NCI-H2227 (cell line): Measurements from ENCODE around the gene COMP.
"Not testable (repeated sequence)": the region's sequence is repeated elsewhere in the genome, so short reads cannot be mapped to it uniquely, and the experiment has no call there.

Experiments
- DNase-seq: peaks from one replicate; lab custom pipeline; 2025; ENCODE audit not compliant: unreplicated experiment; lab: John Stamatoyannopoulos, UW

The COMP gene

DNA sequence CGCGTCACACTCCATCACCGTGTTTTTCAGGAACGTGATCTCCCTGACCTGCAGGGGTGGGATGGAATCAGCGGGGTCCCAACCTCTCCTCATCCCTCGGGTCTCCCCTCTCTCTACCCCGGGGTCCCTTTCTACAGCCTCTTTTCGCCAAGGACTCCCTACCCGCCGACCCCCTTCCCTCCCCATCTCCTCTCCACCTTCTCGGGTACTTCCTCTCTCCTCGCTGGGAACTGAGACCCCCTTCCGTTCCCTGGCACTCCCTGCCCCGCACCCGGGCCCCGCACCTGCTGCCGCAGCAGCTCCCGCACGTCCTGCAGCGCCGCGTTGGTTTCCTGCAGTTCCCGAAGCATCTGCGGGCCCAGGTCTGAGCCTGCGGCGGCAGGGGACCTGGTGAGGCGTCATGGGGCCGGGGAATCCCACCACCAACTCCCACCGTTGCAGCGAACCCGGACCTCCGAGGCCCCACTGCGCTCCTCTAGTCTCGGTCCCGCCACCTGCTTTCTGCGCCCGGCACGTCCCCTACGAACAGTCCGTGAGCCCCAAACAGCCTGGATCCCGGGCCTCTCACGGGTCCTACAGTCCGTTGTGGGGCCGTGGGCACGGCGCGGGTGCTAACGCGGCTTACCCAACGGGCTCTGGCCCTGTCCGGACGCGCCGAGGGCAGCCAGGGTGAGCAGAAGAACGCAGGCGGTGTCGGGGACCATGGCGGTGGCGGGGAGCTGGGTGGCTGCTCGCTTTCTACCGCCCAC, at the start of gene COMP:
TSS of gene COMP (minus strand) at position 740 of the 749 bp plus-strand sequence. CDS start at position 704, 36 bp downstream.
- no peak for DNase-seq

DNA sequence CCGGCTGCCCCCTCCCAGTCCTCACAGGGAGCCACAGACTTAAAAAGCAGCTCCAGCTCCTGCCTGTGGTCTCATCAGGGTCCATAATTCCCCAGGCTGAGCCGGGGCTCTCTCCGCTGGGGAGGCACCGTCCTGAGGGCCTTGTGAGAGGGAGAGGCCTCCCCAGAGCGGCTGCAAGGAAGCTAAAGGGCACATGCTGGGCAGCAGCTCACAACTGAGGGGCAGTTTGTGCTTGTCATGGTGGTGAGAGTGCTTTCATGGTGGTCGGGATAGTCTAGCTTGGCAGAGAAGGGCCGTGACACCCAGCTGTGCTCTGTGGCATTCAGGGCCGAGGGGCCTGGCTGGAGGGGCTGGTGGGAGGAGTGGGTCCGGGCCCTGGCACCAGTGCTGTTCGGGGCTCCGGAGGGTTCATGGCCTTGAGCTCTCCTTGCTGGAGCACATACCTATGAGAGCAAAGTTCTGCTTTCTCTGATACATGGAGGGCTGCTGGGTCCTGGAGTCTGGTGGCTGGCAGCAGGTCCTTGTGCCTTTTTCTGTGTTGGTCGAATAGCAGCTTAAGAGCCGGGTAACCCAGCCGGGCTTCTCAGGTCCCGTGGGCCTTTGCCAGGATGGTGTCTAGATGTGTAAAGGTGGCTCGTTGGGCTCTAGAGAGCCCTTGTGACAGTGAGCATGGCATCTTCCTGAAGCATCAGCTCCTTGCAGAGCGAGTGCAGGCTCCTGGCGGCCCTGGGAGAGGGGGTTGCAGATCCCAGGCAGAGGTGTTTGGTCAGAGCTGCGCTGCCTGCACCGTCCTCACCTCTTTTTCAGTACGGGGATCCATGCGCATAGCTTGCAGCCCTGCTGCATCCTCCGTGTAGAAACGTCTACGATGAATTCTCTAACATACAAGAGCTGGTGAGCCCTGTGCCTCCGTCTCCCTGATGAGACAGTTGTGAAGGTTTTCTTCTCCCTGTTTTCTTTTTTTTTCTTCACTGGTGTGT, 49.5 kb upstream of the COMP start:
- no peak for DNase-seq

DNA sequence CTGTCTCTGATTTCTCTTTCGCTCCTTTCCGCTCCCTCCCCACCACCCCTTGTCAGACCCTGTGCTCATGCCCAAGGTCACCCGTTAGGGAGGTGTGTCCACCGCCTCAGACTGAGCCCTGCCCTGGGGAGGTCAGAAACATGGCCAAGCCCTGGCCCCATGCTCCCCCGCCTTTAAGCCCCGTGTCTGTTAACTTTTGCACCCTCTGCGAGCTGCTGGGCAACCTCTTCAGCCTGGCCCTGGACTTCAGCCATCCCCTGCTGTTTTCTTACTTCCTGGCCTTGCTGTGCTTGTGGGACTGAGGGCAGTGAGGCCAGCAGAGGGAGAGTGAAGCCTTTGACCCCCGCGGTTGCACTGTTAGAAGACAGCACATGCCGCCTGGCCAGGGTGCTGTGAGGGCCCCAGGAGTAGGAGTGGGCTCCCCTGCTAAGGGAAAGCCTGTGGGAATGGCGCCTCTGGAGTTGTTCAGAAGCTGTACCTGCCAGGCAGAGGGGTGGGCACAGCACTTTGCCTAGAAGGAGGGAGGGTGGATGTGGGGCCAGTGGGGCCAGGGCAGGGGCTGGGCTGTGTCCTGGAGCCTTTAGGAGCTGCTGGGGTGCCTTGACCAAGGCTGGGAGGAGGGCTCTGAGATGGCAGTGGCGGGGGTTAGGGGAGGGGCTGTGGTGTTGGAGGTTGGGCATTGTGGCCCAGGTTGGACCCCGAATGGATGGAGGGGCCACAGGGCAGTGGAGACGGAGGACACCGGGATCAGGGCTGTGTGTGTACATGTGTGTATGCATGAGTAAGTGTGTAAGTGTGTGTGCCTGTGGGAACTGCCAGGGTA, 48.6 kb upstream of the COMP start:
- DNase-seq, result no peak

DNA sequence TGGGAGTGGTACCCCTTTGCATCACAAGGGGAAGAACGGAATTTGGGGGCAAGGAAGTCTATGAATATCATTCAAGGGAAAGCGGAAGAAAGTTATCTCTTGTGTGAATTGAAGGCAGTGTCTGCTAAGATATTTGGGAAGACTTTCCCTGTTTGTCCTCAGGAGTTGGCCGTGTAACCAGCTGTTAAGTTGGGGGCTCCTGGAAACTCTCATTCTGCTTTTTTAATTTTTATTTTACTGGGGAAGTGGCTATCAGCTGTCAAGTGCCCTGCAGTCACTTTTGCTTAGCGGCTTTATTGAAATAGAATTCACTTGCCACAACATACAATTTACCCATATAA, 43.5 kb upstream of the COMP start:
- DNase-seq, result no peak

DNA sequence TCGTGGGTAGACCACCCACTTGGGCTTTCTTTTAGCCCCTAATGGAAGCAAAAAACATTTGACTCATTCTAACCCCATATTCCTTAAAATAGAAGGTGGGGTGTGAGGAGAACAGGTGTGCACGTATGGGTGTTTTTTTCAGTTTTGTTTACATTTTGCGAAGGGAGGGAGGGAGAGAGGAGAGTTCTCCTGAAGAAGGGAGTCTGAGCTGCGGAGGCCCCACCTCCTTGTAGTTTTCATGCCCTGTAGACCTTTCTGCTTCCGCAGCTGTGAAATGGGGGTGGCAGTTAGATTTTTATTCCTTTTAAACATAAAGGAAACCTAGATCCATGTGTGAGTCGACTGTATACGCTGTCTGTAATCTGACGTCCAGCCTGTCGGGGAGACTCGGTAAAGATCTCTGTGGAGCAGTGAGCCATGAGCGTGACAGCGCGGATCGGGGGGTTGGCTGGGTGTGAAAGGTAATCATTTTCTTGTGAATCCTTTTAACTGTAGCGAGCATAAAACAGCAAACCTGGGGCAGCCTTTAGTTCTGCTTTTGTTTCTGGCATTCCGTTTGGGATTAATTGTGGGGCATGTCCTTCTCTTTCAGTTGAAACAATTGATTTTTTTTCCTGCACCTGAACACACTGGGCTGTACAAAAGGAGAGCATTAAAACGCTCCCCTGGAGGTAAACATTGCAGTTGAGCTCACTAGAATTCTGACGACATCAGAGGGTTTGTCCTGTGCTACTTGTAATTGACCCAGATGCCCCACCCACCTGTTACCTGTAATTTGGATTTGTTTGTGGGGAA, 42.9 kb upstream of the COMP start:
- DNase-seq, result peak; percentile 25

DNA sequence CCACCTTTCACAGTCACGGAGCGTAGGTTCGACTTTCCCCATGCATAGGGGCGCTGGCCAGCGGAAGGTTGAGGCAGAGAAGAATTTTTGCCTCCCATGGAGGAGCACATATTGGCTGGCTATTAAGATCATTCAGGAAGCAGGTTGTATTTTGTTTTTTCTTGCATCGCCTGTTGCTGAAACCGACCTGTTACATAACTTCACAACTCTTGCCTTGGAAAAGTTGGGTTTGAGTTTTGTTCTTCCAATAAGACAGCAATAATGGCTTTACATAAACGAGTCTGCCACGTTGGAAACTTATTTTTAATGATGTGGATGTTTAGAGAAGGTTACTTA, 42.0 kb upstream of the COMP start:
- no peak for DNase-seq

DNA sequence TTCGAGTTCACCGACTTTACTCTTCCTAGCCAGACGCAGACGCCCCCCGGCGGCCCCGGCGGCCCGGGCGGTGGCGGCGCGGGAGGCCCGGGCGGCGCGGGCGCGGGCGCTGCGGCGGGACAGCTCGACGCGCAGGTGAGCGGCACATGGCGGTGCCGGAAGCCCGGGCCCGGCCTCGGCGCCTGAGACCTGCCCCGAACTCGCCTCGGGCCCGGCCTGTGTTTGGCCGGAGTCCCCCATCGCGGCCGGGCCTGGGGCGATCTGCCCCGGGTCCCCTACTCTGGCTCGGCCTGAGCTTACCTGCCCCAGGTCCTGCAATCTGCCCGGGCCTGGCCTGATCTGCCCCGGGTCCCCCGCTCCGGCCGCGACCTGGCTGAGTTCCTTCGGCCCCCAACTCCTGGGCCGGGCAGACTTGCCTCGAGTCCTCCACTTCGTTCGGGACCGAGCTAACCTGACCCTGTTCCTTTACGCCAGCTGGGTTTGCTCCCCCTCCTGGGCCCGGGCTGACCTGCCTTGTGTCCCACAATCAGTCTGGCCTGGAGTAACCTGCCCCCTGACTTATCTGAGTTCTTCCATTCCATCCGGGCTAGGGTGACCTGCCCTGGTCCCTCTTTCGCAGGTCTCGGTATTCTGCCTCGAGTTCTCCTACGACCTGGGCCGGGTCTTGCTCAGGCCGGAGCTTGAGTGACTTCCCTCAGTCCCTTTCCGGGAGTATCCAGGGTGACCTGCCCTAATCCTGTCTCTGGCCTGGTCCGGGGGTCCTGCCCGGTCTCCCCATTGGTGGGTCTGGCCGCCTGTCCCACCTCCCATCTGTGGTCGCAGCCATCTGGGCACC, 41.4 kb upstream of the COMP start:
- DNase-seq, result no peak

DNA sequence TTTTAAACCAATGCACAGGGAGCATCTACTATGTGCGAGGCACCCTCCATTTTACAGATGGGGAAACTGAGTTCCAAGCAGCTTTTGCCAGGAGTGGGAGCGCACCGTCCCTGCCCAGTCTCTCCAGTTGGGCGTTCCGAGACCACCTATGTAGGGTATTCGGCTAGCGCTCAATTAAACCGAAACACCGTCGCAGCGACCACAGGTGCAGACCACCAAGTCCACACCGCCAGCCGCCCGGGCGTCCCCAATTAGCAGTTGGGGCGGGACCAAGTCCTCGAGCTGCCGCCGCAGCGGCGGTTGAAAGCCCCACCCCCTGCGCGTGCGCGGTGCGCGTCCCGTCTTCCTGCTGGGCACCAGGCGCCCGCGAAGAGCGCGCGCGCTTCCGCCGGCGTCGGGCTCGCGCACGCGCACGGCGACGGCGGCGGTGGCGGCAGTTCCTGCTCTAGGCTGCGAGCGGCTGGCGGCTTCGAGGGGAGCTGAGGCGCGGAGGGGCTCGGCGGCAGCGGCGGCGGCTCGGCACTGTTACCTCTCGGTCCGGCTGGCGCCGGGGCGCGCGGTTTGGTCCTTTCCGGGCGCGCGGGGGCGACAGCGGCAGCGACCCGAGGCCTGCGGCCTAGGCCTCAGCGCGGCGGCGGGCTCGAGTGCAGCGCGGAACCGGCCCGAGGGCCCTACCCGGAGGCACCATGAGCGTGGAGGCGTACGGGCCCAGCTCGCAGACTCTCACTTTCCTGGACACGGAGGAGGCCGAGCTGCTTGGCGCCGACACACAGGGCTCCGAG, 40.6 kb upstream of the COMP start, which contains the start of gene UPF1:
TSS of gene UPF1 (plus strand) at position 436 of the 782 bp plus-strand sequence. CDS start at position 687, 251 bp downstream.
- peak; percentile 94 for DNase-seq

DNA sequence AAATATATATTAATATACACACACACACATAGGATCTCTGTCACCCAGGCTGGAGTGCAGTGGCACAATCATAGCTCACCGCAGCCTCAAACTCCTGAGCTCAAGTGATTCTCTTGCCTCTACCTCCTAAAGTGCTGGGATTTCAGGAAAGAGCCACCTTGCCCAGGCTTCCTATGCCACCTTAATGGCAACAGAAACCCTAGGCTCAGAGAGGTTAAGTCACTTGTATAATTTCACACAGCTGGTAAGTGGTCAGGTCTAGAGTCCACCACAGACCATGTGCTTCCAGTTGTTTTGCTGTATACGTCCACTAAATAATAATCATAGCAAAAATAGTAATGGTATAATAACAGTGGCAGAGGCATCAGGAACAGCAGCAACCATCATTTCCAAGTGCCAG, 39.4 kb upstream of the COMP start:
- no peak for DNase-seq

DNA sequence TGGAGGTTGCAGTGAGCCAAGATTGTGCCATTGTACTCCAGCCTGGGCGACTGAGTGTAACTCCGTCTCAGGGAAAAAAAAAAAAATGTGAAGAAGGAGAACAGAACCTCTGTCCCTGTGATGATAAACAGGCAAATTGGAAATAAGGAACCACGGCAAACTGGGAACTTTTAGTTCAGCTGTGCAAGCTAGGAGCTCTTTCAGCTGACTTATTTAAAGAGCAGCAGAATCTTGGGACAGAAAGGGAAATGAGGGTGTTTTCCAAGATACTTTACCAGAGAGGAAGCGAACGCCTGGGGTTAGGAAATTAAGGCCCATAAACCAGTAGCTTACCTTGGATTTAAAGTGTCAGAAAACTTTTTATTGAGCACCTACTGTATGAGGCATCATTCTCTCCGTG, 37.7 kb upstream of the COMP start:
- DNase-seq, result no peak

DNA sequence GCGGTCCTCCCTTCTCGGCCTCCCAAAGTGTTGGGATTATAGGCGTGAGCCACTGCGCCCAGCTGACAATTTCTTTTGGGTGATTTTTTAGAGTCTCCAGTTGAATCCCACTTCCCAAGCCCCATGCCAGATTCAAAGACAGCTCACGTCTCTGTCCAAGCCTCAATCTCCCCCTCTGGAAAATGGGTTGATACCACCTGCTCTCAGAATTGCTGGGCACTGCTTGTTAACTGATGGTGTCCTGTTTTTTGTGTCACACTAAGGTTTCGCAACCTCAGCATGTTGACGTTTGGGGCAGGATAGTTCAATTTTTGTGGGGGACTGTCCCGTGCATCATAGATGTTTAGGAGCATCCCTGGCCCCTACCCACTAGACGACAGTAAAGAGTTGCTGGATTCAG, 26.5 kb upstream of the COMP start:
- DNase-seq, result no peak

DNA sequence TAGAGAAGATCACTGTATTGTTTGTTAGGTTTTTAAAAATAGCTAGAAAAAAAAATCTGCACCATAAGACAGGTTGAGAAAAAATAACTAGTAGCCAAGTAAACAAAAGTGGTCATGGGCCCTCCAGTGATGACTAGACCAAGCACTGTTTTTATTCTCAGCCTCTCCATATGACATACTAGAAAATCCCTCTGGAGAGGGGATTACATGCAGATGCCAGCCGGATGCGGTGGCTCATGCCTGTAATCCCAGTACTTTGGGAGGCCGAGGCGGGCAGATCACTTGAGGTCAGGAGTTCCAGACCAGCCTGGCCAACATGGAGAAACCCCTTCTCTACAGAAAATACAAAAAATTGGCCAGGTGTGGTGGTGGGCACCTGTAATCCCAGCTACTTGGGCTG, 25.5 kb upstream of the COMP start:
- not testable (repeated sequence) for DNase-seq

DNA sequence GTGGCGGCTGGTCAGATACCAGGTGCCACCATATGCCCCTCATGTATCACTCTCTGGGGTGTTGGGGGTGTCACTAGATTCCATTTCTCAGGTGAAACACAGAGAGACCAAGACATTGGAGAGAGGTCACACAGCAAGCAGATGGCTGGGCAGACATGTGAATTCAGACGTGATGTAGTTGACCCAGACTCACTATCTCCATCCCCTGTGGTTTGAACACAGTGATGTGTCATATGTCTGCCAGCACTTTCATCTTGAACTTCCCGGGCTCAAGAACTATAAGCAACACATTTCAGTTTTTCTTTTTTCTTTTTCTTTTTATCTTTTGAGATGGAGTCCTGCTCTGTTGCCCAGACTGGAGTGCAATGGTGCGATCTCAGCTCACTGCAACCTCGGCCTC, 24.6 kb upstream of the COMP start:
- no peak for DNase-seq

DNA sequence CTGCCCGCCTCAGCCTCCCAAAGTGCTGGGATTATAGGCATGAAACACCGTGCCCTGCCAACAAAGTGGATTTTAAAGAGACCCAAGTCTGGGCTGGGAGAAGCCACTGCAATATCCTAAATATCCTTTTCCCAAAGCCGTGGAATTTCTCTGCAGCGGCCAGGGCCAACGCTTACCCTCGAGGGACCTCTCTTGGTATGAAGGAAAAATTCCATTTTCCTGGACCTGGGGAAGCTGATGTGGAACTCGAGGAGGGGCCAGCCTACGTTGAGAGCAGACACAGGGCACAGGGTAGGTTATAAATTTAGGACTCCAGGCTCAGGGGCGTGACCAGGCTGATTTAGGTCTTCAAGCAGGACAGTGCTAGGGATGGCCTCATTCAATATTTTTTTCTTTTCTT, 23.0 kb upstream of the COMP start:
- DNase-seq, result no peak

DNA sequence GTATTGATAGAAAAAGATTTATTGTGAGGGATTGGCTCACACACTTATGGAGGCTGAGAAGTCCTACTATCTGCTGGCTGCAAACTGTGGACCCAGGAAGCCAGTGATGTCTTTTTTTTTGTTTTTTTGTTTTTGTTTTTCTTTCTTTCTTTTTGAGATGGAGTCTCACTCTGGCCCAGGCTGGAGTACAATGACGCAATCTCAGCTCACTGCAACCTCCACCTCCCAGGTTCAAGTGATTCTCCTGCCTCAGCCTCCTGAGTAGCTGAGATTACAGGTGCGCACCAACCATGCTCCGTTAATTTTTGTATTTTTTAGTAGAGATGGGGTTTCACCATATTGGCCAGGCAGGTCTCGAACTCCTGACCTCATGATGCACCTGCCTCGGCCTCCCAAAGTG, 20.5 kb upstream of the COMP start:
- DNase-seq, result not testable (repeated sequence)

DNA sequence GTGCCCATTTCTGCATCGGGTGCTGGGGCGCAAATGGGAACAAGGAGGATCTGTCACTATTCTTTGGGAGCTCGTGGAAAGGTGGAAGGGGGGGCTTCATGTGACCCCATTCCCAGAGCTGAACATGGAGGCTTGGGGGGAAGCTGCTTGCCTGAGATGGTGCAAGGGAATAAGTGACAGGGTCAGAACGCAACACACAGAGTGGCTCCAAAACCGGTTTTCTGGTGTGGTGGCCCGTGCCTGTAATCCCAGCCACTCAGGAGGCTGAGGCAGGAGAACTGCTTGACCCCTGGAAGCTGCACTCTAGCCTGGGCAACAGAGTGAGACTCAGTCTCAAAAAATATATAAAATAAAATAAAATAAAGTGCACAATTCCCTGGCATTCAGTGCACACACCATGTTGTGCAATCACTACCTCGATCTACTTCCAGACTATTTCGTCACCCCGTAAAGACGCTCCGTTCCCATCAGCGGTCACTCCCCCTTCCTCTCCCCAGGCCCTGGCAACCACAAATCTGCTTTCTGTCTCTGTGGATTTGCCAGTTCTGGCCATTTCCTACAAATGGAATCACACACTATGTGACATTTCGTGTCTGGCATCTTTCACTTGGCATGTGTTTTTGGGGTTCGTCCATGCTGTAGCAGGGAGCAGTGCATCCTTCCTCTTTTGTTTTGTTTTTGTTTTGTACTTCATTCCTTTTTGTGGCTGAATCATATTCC, 18.2 kb upstream of the COMP start:
- no peak for DNase-seq

DNA sequence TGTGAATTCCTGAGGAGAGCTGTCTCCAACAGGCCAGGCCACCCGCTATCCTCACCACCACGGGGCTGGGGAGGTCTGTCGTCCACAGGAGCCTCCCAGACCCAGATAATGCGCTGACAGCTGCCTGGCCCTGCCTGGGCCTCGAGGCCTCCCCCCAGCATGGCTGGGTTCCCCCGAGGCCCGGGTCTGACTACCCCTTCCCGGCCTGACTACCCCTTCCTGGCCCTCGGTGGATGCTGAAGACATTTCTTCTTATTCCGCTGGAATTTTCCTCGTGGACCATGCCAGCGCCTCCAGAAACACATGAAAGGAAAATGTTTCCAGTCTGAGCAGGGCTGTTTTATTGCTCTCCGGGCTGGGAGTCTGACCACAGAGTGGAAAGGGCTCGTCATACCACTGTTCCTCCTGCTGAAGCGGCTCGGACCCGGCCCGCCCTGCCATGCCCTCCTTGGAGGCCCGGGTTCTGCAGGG, 16.8 kb upstream of the COMP start:
- no peak for DNase-seq

DNA sequence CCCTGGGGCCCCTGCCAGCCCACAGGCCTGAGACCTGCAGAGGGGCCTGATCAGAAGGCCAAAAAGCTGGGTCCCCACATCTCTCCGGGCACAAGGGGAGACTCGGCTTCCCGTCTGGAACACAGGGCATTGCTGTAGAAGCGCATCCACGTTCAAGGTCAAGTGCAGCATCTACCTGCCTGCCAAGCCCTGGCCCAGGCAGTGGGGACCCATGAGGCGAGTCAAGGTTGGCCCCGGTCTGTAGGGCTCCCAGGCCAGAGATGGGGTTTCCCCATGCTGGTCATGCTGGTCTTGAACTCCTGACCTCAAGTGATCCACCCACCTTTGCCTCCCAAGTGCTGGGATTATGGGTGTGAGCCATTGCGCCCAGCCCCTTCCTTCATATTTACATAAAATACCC, 13.5 kb upstream of the COMP start:
- DNase-seq, result no peak
